Spleen (tissue), 11 donors: Measurements from ENCODE around the gene SGSH. TPM values are rescaled to one million over a fixed set of nuclear protein-coding genes. Genes with fewer than 3 reads are reported as not detected.
A peak's percentile ranks its signal among the peaks of the same experiment; 100 is the strongest.

ENCODE experiments used
- DNase-seq: peaks from one replicate; pipeline ENCODE4 v3.0.0-alpha.2; 2020
- H3K27ac ChIP-seq, 8 donors: fragments of 200-600 bp; sonication (generic) in 7 of 8; 1 replicate in 4 of 8; 2 replicates in 4 of 8; pipeline versions ENCODE4 v1.5.0 to v1.8.0; 2016 to 2021; ENCODE audit warnings: inconsistent platforms in 4 of 8, mild to moderate bottlenecking in 4 of 8, moderate library complexity in 1 of 8
- H3K27me3 ChIP-seq, 7 donors: fragments of 200-600 bp; sonication (generic) in 6 of 7; replicated peaks in 1 of 7; 1 replicate in 4 of 7; 2 replicates in 3 of 7; pipeline versions ENCODE4 v1.5.0 to v1.8.0; 2016 to 2021; ENCODE audit warnings: inconsistent platforms in 3 of 7, mild to moderate bottlenecking in 1 of 7
- H3K36me3 ChIP-seq, 6 donors: fragments of 200-600 bp; sonication (generic) in 5 of 6; 1 replicate in 4 of 6; 2 replicates in 2 of 6; pipeline versions ENCODE4 v1.5.0 to v1.8.0; 2016 to 2021; ENCODE audit warnings: inconsistent platforms in 2 of 6
- H3K4me1 ChIP-seq, 6 donors: fragments of 200-600 bp; sonication (generic) in 5 of 6; 1 replicate in 3 of 6; 2 replicates in 3 of 6; pipeline versions ENCODE4 v1.5.0 to v1.8.0; 2016 to 2021; ENCODE audit warnings: inconsistent platforms in 3 of 6
- H3K4me3 ChIP-seq, 8 donors: fragments of 200-600 bp; sonication (generic) in 7 of 8; 1 replicate in 4 of 8; 2 replicates in 4 of 8; pipeline versions ENCODE4 v1.5.0 to v1.8.0; 2016 to 2021; ENCODE audit warnings: inconsistent platforms in 4 of 8, mild to moderate bottlenecking in 4 of 8, moderate library complexity in 2 of 8
- H3K9me3 ChIP-seq, 8 donors: fragments of 200-600 bp; sonication (generic) in 7 of 8; 1 replicate in 4 of 8; 2 replicates in 4 of 8; pipeline versions ENCODE4 v1.5.0 to v1.8.0; 2016 to 2021; ENCODE audit warnings: inconsistent platforms in 4 of 8
- CTCF ChIP-seq, 11 experiments: fragments of 200-600 bp in 7 of 11; fragments of 450-650 bp in 4 of 11; sonication (generic) in 4 of 11; IDR thresholded peaks in 8 of 11; conservative IDR thresholded peaks in 3 of 11; 1 replicate in 7 of 11; 2 replicates in 4 of 11; pipeline versions ENCODE4 v1.4.0 to v1.8.0; 2016 to 2021; ENCODE audit warnings: antibody characterized with exemption in 11 of 11, inconsistent platforms in 4 of 11, mild to moderate bottlenecking in 1 of 11
- POLR2A ChIP-seq, 3 donors: fragments of 450-650 bp; IDR thresholded peaks; one replicate each; pipeline ENCODE4 v1.5.1; 2017; ENCODE audit warnings: antibody characterized with exemption in 3 of 3, mild to moderate bottlenecking in 1 of 3
- POLR2AphosphoS5 ChIP-seq, 3 donors: sonication (generic); formaldehyde crosslinking; IDR thresholded peaks; one replicate each; pipeline ENCODE4 v1.5.1; 2017; ENCODE audit warnings: antibody characterized with exemption in 3 of 3
- WGBS, 5 donors: extraction: QIAGEN DNeasy Blood & Tissue Kit in 3 of 5; methylation state at CpG; one replicate each; pipeline versions ENCODE4 v1.1.5 to v1.1.7; 2013 to 2018; 5-methylcytosine and 5-hydroxymethylcytosine counted together
- intact Hi-C: fragments of 100-400 bp; cut with DNase I; formaldehyde crosslinking; loops from one replicate; pipeline ENCODE4 v1.15.0; 2023; ENCODE audit warnings: low total_unique reads
- polyA plus RNA-seq, 3 donors: library from polyadenylated mRNA; stranded (reverse); fragments of 200-250 nt; gene quantifications; one replicate each; pipeline ENCODE4 v1.2.1, GENCODE V29; 2013
- total RNA-seq, 7 donors: library from RNA; depleted of rRNA in 3 of 7; stranded (reverse); fragments of >200 nt in 3 of 7; fragmentation: NEBNext Ultra II Directional in 4 of 7; extraction: Animal tissue kit (Norgen Biotek cat#: 25700) in 4 of 7; gene quantifications; one replicate each; pipeline versions ENCODE4 v1.1.0 to v1.2.1, GENCODE V29; 2016 to 2021
- donor health status: healthy with polysubstance abuse.
- donor health status: DM: no; HTN: no; CAD: no; lungs with moderate emphysema.
- donor health status: DM: no; HTN: no; CAD: no.
- donor health status: Bipolar disorder and iron deficiency.
- donor health status: healthy.
- donor health status: DM: no; HTN: no; CAD: no.
- donor health status: DM: yes; HTN: yes; CAD: no.

SGSH gene
- total and polyA plus RNA-seq, 10 donors, result 23.6 to 137 (median 90.3) TPM

DNA sequence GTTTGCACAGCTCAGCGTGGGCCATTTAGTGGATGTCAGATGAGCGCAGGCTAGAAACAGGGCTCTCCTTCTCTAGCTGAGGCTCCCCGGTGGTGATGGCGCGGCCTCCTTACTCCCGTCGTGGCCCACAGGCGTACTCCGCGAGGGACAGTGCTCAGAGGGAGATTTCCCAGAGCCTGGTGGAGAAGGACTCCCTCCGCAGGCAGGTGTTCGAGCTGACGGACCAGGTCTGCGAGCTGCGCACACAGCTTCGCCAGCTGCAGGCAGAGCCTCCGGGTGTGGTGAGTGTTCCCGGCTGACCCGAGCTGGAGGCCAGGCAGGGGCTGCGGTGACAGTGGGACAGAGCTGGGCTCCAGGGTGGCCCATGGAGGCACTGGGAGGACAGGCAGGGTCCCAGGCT is 28.9 kb downstream of the SGSH start:
- TF ChIP-seq POLR2AphosphoS5 (IDR thresholded peaks at IDR 0.05) (no peak), CTCF (IDR thresholded peaks at IDR 0.05 in 8 of 11, conservative IDR thresholded peaks at IDR 0.05 in 3 of 11) (no peak), POLR2A (IDR thresholded peaks at IDR 0.05) (no peak)
- intact Hi-C loops, result no loop called here

DNA sequence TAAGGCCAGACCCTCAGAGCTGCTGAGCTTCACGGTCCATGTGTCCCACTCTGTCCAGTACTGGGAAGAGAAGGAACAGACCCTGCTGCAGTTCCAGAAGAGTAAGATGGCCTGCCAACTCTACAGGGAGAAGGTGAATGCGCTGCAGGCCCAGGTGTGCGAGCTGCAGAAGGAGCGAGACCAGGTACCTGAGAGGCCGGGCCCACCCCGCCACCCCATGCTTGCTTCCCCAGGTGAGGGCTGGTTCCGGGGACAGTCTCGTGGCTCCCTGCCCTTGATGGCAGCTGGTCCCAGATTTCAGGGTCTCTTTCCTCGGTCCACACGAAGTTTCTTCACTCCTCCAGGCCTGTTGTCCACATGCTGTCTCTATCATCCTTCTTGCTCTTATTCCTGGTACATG is 29.4 kb downstream of the SGSH start:
- H3K36me3 ChIP-seq, result no peaks in the 10 kb centered on the region
- intact Hi-C loops, result no loop called here
- peaks cover 0 to 23% (median 0%) of the 10 kb centered on the region in 7 donors for H3K27me3 ChIP-seq
- no peak for DNase-seq
- no peak overlapping the region for H3K27ac ChIP-seq
- 88 to 95% (median 92%) methylated on average over 10 of the region's 10 CpGs for WGBS, 5 donors
- H3K9me3 ChIP-seq, result no peaks in the 10 kb centered on the region
- TF ChIP-seq CTCF (IDR thresholded peaks at IDR 0.05 in 8 of 11, conservative IDR thresholded peaks at IDR 0.05 in 3 of 11) (no peak), POLR2AphosphoS5 (IDR thresholded peaks at IDR 0.05) (no peak), POLR2A (IDR thresholded peaks at IDR 0.05) (no peak)
- H3K4me3 ChIP-seq, result no peak overlapping the region
- peaks cover 0 to 28% (median 6%) of the 10 kb centered on the region in 6 donors for H3K4me1 ChIP-seq

More for the DNA sequence above, 28.9 kb downstream of the SGSH start:
- Histone ChIP-seq H3K27ac (peak overlapping the region in 1 of 8 donors; percentile 20), H3K36me3 (no peaks in the 10 kb centered on the region), H3K27me3 (peaks cover 0 to 27% (median 0%) of the 10 kb centered on the region in 7 donors), H3K4me3 (no peak overlapping the region), H3K9me3 (no peaks in the 10 kb centered on the region), H3K4me1 (peaks cover 0 to 33% (median 6%) of the 10 kb centered on the region in 6 donors)
- whole genome bisulfite sequencing, 5 donors, result 85 to 91% (median 90%) methylated on average over 11 to 20 of the region's 20 CpGs
- DNase-seq, result no peak

- H3K36me3 ChIP-seq, result no peaks in the 10 kb centered on the region
Observed at GRCh38 chr17:80189611-80190010, 30.5 kb downstream of the SGSH start.

DNA sequence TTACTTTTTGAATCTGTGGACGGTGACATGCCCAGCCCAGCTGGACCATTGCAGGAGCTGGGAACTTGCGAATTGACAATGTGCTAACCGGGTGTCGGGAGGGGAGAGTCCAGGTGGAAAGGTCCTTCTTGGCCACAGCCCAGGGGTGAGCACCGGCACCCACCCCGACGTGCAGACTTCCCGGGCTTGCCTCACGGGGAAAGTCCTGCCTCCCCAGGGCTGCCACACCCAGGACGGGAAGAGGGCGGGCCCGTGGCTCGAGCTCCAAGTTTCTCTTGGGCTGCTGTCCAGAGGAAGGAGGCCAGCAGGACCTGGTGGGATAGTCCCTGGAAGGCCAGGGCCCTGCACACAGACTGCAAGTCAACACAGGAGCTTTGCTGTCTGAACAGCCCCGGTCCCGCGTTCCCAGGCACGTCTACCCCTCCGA is 32.6 kb downstream of the SGSH start:
- DNase-seq, result no peak
- intact Hi-C loops, result no loop called here
- Histone ChIP-seq H3K36me3 (no peaks in the 10 kb centered on the region), H3K4me3 (peak overlapping the region in 1 of 8 donors; percentile 32), H3K27me3 (peaks cover 0 to 23% (median 0%) of the 10 kb centered on the region in 7 donors), H3K9me3 (no peaks in the 10 kb centered on the region), H3K4me1 (peaks cover 0 to 21% (median 5%) of the 10 kb centered on the region in 6 donors), H3K27ac (peak overlapping the region in 1 of 8 donors; percentile 17)
- 66 to 79% (median 69%) methylated on average over 9 to 18 of the region's 18 CpGs for whole genome bisulfite sequencing, 5 donors
- TF ChIP-seq POLR2AphosphoS5 (IDR thresholded peaks at IDR 0.05), result peak in 2 of 3 donors; percentile 46 to 65
- TF ChIP-seq CTCF (IDR thresholded peaks at IDR 0.05 in 8 of 11, conservative IDR thresholded peaks at IDR 0.05 in 3 of 11), result no peak
- no peak for TF ChIP-seq POLR2A (IDR thresholded peaks at IDR 0.05)

More at GRCh38 chr17:80189611-80190010, 30.5 kb downstream of the SGSH start:
- Histone ChIP-seq H3K4me3 (no peak overlapping the region), H3K27me3 (peaks cover 0 to 21% (median 0%) of the 10 kb centered on the region in 7 donors), H3K27ac (no peak overlapping the region), H3K9me3 (no peaks in the 10 kb centered on the region), H3K4me1 (peaks cover 0 to 23% (median 6%) of the 10 kb centered on the region in 6 donors)
- DNase-seq, result no peak
- no peak for TF ChIP-seq CTCF (IDR thresholded peaks at IDR 0.05 in 8 of 11, conservative IDR thresholded peaks at IDR 0.05 in 3 of 11)
- TF ChIP-seq POLR2AphosphoS5 (IDR thresholded peaks at IDR 0.05), result no peak
- no peak for TF ChIP-seq POLR2A (IDR thresholded peaks at IDR 0.05)
- intact Hi-C loops, result no loop called here
- WGBS, 5 donors, result 85 to 92% (median 91%) methylated on average over 22 to 23 of the region's 23 CpGs
